HG03066 (cell line): ENCODE data around the gene VMAC.

Experiments
- ATAC-seq: cut with Tn5 transposase; IDR thresholded peaks from one replicate; pipeline ENCODE4 v1.9.1; 2021; ENCODE audit warnings: low read depth; ENCODE audit not compliant: unreplicated experiment

Gene VMAC

GRCh38 chr19:5926641-5927440, 22.2 kb downstream of the VMAC start:
- no peak for ATAC-seq

DNA sequence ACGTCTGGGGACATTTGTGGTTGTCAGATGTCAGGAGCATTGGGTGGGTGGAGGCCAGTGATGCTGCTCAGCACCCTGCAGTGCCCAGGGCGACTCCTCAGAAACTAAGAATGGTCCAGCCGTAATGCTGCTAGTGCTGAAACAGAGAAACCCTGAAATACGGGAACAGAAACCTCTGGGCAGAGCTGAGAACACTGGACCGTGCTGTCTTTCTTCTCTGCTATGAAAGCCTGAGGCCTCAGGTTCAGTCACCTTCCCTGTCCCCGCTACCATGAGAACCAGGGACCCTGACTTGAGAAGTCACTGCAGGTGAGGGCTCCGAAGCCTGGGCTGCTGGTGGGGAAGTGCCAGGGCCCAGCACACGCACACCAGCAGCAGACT, 22.8 kb downstream of the VMAC start:
- no peak for ATAC-seq

DNA sequence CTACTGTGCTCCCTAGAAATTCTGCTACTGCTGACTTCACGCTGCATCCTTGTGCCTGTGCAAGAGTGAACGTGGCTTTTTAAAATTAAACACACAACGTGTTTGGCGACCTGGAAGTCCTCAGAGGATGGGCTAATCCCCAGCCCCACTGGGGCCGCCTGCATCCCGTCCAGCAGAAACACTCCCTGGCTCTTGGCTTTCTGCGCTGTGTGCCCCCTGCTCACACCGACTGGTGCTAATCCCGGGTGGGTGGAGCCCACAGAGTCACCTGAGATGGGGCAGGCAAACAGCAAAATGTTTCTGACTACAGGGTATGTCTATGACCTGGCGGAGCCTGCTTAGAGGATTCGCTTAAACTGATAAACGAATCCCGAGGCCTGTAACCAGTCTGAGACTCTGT, 24.5 kb downstream of the VMAC start:
- ATAC-seq: no peak

- no peak for ATAC-seq
Measured at GRCh38 chr19:5929625-5930024, 25.0 kb downstream of the VMAC start.

DNA sequence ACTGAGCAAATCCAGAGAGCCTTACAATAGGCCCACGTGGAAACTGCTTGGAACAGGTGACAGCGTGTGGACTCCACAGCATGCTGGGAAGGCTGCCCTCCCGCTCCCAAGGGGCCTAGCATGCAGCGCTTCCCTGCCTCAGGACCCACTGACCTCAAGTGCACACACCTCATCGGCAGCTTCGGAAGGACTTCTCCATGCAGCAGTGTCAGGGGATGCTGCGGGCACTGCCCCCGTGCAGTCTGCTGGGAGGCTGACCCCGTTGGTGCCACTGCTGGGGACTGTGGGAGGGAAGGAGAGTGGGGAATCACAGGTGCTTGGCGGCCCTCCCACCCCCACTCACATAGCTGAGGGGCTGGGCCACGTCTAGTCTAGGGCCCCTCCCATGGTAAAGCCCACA, 26.6 kb downstream of the VMAC start:
- ATAC-seq: no peak

GRCh38 chr19:5932146-5932545, 27.5 kb downstream of the VMAC start:
- no peak for ATAC-seq

GRCh38 chr19:5932609-5933262, 28.1 kb downstream of the VMAC start:
- ATAC-seq: no peak

GRCh38 chr19:5933391-5934068, 28.9 kb downstream of the VMAC start:
- no peak for ATAC-seq

DNA sequence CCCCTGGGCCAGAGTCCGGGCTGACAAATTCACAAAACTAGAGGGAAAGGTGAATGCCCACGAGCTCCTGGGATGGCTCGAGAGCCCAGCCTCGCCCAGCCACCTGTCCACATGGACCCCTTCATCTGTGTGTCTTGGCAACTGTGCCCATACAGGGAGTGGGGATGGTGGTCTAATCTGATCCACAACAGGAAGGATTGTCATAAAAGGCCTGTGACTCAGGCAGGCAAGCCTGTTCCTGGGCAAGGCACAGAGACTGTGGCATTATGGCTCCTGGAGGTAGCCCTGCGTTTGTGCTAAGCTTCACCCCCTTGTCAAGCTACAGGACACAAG, 29.4 kb downstream of the VMAC start:
- ATAC-seq: no peak

DNA sequence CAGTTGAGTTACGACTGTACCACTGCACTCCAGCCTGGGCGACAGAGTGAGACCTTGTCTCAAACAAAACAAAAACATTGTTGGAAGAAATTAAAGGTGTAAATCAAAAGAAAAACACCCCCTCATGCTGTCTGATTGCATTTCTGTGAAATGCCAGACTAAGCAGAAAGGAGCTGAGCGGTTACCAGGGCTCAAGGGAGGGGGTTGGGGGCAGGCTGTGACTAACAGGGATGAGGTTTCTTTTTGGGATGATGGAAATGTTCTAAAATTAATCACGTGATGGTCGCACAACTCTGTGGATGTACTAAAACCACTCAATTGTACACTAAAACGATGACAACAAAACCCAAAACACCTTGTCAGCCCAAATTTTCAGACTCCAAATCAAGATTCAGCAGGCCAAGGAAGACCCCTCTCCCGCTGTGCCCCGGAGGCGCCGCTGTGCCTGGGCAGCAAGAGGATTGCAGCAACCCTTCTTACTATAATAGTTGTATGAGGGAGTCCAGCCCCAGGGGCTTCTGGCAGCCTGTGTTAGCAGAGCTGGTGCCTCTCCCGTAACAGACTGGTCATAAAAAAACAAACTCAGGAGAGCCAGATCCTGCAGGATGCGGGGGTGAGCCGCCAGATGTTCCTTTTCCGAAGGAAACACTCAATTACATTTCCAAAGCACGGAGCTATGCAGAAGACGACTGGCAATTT, 30.3 kb downstream of the VMAC start:
- no peak for ATAC-seq

GRCh38 chr19:5935473-5936291, 31.0 kb downstream of the VMAC start:
- no peak for ATAC-seq

DNA sequence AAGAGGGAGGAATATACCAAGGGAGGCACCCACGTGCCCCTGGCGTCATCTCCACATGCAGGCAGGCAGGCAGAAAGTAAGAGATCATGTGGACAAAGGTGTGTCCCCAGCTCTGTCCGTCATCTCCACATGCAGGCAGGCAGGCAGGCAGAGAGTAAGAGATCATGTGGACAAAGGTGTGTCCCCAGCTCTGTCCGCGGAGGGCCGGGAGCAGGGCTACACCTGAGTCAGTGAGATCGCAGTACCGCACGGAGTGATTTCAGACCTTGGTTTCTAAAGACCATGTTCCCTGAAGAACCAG, 31.6 kb downstream of the VMAC start:
- ATAC-seq: no peak

- no peak for ATAC-seq
Measured at GRCh38 chr19:5937550-5937949, 32.9 kb downstream of the VMAC start.

DNA sequence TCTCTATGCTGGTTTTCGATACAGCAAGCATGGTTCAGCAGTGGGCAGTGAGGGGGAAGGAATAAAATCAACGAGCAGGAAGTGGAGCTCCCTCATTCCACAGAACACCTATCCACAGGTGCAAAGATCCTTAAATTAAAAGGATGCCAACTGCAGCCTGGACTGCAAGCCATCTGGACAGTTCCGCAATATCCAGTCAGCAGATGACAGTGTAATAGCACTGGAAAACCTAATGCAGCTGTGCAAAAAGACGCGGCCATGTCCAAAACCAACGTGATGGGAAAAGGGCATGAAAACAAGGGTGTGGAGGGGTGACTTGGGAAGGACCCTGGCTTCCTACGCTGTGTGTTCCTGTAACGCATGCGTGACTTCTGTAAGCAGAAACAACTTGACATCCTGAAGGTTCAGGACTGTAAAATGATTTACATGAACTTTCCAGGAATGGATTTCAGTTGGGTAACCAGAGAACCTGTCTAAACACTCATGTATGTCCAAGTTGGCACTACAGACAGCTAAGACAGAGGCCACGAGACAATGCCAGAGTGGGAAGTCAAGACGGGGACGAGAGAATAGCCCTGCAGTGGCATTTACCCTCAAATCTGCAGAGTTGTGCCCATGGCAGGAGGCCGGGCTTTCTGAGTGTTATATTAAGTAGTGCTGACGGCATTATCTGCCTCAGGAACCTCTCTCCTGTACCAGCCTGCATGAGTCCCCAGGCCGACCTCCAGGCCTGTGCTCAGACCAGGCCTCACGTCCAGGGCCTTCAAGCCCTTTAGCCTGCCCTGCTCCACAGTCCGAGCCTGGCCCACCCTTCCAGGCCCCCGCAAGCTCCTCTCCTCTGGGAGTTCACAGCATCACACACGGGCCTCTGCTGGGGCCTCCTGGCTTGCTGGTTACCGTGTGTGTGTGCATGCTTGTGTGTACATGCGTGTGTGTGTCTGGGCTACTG, 35.9 kb downstream of the VMAC start:
- no peak for ATAC-seq

- ATAC-seq: no peak
Measured at GRCh38 chr19:5941673-5942072, 37.0 kb downstream of the VMAC start.

DNA sequence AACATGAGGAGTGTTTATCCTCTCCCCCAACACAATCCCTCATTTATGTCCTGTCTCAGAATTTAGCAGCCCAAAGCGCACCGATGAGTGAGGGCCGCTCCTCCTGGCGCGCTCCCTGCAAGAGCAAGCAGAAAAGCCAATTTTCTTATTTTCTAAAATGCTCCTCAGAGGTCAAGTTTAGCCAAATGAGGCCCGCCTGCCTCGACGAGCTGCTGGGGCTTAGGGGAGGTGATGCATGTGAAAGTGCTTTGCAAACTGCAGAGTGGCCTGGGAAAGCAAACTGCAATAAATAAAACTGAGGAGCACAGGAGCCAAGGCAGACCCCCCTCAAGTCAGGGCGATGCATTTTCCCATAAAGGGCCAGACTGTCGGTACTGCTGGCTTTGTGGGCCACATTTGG, 38.4 kb downstream of the VMAC start:
- ATAC-seq: no peak

DNA sequence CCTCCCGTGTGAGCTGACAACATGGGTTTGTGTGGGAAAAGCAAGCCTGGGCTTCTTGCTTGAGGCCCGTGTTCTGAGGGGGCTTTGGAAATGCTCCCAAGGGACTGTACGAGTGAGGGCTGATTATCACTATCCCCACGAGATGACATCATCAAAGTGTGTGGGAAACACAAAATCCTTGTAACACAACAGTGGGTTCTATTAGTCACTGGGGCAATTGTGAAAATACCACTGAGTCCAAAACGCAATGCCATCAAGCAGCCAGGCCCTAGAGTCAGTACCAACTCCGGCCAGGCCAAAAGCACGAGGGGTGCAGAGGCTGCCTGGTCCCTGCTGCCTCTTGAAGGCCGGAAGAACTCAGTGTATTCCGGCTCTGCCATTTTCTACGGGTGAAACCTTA, 39.0 kb downstream of the VMAC start:
- ATAC-seq: no peak

DNA sequence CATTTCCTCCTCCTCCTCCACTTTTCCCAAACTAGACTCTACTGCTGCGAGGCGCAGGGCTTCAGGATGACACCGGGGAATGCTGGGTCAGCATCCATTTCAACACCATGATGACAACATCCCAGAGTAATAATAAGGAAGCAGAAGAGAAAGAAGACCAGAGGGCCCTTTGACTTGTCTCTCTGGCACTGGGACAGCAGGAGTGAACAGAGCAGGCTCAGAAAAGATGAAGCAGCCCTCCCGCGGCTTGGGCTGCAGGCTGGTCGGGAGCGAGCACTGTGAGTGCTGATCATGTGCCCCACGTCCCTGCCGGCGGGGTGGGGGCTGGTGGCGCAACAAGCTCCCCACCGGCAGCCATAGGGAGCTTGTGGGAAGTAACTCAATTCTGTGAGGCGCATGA, 42.8 kb downstream of the VMAC start:
- no peak for ATAC-seq

GRCh38 chr19:5948752-5949564, 44.3 kb downstream of the VMAC start:
- no peak for ATAC-seq
